Tibial nerve (tissue), 4 donors: ENCODE results near the gene DYRK1A.

Source experiments
- EP300 ChIP-seq, 2 donors: sonication (generic); formaldehyde crosslinking; IDR thresholded peaks; one replicate each; pipeline ENCODE4 v1.6.1; 2017; ENCODE audit warnings: antibody characterized with exemption in 2 of 2, mild to moderate bottlenecking in 1 of 2
- POLR2A ChIP-seq, 2 donors: fragments of 450-650 bp; IDR thresholded peaks; one replicate each; pipeline ENCODE4 v1.6.1; 2017; ENCODE audit warnings: antibody characterized with exemption in 2 of 2, mild to moderate bottlenecking in 2 of 2, moderate library complexity in 2 of 2
- TF ChIP-seq, protein P1 (sequence below), 5 experiments: fragments of 200-600 bp in 3 of 5; fragments of 450-650 bp in 2 of 5; sonication (generic) in 3 of 5; IDR thresholded peaks; one replicate each; pipeline ENCODE4 v1.5.1; 2016 to 2019; ENCODE audit warnings: antibody characterized with exemption in 5 of 5, mild to moderate bottlenecking in 3 of 5, moderate library complexity in 2 of 5

DNA sequence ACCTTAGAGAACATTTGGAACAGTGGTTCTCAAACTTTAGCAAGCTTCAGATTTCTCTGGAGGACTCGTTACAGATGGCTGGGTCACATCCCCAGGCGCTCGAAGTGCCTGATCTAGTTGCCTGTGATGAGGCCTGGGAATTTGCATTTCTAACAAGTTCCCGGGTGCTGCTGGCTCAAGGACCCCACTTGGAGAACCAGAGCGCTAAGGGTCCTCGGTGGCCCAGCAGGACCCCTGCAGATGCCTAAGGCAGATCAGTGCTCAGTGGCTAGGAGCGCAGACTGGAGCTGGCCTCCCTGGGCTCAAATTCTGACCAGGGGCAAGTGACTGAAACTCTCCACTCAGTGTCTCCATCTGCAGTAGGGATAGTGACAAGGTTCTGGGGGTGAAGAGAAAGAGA lies 208.2 kb downstream of the DYRK1A start:
- TF ChIP-seq POLR2A (IDR thresholded peaks at IDR 0.05) (no peak), EP300 (IDR thresholded peaks at IDR 0.05) (no peak)
- TF ChIP-seq, protein P1, sequence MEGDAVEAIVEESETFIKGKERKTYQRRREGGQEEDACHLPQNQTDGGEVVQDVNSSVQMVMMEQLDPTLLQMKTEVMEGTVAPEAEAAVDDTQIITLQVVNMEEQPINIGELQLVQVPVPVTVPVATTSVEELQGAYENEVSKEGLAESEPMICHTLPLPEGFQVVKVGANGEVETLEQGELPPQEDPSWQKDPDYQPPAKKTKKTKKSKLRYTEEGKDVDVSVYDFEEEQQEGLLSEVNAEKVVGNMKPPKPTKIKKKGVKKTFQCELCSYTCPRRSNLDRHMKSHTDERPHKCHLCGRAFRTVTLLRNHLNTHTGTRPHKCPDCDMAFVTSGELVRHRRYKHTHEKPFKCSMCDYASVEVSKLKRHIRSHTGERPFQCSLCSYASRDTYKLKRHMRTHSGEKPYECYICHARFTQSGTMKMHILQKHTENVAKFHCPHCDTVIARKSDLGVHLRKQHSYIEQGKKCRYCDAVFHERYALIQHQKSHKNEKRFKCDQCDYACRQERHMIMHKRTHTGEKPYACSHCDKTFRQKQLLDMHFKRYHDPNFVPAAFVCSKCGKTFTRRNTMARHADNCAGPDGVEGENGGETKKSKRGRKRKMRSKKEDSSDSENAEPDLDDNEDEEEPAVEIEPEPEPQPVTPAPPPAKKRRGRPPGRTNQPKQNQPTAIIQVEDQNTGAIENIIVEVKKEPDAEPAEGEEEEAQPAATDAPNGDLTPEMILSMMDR (IDR thresholded peaks at IDR 0.05) = no peak
